ENCODE results near the gene SYT8.

Gene SYT8

DNA sequence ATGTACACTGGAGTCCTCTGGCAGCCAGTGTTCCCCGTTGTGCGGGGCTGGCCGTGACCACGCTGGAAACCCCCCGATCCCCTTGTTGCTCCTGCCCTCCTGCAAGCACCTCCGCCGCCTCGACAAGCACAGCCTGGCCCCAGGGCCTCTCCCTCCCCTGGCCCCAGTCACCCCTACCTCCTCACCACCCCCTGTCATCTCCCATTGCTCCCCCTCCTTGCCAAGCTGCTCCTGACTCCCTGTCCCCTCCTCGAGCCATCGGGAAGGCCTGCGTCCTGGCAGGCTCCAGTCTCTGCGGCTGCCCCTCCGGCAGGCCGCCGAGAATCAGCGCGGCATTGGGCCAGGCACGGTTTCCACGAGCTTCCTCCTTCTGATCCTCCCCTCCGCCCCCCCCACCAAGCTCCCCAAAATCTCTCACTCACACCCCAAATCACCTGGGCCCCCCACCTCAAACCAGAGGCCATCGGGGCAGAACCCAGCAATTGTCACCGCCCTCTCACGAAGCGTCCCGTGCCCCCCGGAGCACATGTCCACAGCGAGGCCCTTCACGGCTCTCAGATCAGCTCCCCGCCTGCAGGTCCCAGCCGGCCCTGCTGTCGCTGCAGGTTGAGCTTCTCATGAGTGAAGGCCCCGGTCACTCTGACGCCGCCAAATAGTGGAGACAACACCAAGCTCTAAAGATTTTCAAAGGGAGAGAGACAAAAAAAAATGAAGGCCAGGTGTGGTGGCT is 12.4 kb downstream of the SYT8 start:
- DNase-seq, result no peak

- DNase-seq, result no peak
Observed at GRCh38 chr11:1847926-1848639, 13.3 kb downstream of the SYT8 start.

DNA sequence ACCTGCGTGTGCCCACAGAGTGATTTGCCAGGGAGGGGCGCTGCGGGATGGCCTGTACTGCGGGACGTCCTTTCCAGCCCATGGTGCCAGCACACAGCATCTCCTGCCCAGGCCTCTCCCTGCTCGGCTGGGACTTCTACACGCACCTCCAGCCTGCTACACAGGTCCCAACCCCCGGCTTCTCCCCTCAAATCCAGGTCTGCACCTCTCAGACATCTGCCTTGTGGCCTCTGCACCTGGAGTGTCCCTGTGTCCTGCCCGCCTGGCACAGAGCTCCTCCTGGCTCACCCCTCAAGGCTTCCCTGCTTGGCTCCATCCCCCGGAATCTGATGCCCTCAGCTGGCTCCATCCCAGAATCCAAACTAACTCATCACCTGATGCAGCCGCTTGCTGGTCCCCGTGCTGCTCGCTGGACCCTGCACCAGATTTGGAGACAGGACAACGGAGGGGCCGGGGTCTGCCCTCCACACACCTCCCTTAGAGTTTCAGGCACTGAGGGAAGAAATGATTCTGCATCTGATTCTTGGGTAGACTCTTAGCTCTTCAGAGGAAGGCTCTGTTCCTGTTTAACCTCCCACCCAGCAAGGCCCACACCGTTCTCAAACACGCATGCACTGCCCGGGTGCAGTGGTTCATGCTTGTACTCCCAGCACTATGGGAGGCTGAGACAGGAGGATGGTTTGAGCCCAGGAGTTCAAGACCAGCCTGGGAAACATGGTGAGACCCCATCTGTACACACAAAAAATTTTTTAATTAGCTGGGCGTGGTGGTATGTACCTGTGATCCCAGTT is 14.0 kb downstream of the SYT8 start:
- no peak for DNase-seq

DNA sequence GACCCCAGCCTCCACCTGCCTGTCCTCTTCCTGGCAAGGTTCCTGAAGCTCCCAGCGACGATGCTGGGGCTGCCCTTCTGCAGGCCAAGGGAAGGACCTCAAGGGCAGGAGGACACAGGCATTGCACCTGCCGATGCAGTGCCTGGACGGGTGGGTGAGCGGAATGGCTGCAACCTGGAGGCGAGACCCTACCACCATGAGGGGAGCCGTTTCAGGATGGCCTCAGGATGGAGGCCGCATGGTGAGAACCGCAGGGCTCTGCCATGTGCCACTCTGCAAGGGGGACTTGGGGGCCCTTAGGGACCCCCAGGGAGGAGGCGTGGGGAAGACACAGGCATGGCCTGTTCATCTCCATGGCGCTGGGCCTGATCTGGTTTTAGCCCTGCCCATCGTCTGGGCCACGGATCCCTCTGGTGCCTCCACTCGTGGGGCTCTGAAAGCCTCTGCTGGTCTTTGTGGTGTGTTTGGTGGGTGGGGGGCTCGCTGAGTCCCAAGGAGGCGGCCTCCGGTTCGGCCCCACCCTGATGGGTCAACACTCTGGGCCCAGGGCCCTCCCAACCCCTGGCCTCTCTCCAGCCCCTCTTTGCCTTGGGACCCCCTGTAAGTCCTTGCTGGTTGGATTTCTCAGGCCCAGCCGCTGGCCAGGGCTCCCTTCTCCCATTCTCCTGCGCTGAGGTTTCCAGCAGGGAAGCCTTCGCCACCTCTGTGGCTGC is 16.8 kb downstream of the SYT8 start:
- no peak for DNase-seq

GRCh38 chr11:1852271-1852876 is 17.6 kb downstream of the SYT8 start:
- no peak for DNase-seq

DNA sequence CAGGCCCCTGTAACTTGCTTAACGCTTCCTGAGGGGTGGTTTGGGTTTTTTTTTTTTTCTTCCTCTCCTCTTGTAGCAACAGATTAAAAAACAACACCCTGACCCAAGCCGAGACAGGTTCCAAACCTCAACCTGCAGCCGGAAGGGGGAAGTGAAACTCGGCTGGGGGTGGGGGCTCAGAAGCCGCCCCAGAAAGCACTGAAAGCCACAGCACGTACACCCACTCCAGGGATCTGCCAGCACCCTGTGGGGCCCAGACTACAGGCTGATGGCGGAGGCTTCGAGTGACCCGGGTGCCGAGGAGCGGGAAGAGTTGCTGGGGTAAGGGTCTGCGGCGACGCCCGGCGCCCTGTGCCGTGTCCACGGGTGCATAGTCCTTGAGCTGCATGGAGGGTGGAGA is 18.1 kb downstream of the SYT8 start, which contains the start of gene LSP1:
TSS of gene LSP1 (plus strand) at position 208 of the 400 bp plus-strand sequence. CDS start at position 269, 61 bp downstream.
- DNase-seq, result no peak

GRCh38 chr11:1853376-1854131 is 18.8 kb downstream of the SYT8 start:
- no peak for DNase-seq

- no peak for DNase-seq
Observed at GRCh38 chr11:1854132-1854948, 19.6 kb downstream of the SYT8 start.

- no peak for DNase-seq
Observed at GRCh38 chr11:1854949-1855885, 20.4 kb downstream of the SYT8 start.

GRCh38 chr11:1855886-1856265 is 21.1 kb downstream of the SYT8 start:
- no peak for DNase-seq

DNA sequence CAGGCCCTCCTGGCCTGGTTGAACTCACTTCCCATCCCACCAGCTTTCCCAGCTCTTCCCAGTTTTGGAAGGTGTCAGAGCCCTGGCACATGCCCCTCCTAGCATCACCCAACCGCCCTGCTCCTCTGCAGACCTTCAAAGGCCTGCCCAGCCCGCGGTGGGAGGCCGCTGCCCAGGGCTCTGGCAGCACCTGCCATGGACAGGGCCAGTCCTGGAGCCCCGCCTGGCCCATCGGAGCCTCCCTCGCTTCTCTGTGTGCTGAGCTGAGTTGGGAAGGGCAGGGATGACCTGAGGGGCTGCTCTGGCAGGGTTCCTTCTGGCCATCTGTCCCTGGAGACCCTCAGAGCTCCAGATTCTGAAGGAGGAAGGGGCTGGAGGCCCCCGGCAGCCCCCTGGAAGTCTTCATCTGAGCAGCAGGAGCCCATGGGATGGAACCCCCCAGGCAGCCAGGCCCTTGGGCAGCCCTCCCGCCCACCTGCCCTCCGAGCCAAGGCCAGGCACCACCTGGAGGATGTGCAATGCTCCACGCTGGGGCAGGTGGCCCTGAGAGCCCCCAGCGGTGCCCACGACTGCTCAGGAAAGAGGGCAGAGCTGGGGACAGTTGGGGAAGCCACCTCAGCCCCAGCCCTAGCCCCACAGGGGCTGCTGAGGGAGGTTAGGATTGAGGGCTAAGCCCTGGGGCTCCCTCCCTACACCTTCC is 21.7 kb downstream of the SYT8 start:
- no peak for DNase-seq

- no peak for DNase-seq
Observed at GRCh38 chr11:1857064-1857463, 22.3 kb downstream of the SYT8 start.

- no peak for DNase-seq
Observed at GRCh38 chr11:1858154-1858553, 23.4 kb downstream of the SYT8 start.

- DNase-seq, result no peak
Observed at GRCh38 chr11:1858576-1858975, 23.8 kb downstream of the SYT8 start.

DNA sequence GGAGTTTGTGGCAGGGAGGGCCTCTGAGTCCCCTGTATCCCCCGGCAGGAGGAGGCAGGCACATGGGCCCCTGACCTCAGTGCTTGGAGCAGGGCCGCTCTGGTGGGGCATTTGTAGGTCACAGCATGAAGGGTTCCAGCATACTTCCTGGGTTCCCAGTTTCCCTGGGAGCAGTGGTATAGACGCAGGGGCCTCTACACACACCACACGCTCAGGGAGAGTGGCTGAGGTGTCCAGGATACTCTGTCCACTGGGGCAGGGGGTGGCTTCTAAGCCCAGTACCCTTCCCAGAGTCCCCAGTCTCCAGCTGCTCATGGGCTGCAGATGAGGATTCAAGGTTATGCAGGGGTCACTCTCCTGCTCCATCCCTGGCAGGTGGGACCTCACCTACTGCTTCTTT is 24.2 kb downstream of the SYT8 start:
- no peak for DNase-seq

DNA sequence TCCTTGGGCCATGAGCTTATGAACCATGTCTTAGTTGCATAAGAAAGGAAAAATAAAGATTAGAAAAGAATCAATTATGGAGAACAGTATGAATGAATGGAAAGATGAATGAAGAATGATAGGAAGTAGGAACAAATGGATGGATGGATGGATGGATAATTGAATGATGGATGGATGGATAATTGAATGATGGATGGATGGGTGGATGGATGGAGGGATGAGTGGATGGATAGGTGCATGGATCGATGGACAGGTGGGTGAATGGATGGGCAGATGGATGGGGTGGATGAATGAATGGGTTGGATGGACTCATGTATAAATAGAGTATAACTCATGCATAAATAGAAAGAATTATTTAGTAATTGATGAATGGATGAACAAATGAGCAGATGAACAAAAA is 25.3 kb downstream of the SYT8 start:
- DNase-seq, result no peak

DNA sequence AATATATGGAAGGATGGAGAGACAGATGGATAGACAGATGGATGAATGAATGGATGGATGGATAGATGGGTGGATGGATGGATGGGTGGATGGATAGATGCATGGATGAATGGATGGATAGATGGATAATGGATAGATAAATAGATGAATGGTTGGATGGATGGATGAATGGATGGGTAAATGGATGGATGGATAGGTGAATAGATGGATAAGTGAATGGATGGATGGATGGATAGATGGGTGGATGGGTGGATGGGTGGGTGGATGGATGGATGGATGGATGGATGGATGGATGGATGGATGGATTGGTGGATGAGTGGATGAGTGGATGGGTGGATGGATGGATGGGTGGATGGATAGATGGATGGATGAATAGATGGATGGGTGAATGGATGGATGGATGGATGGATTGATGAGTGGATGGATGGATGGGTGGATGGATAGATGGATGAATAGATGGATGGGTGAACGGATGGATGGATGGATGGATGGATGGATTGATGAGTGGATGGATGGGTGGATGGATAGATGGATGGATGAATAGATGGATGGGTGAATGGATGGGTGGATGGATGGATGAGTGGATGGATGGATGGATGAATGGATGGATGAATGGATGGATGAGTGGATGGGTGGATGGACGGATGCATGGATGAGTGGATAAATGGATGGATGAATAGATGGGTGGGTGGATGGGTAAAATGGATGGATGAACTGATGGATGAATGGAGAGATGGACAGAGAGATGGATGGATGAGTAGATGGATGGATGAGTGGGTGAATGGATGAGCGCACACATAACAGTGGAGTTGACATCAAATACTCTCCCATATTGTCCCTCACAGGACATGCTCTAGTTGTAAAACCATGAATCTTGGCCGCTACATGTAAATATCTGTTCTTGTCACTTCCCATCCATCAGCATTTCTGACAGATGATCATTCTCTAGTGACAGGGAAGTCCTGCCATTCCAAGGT is 26.9 kb downstream of the SYT8 start:
- no peak for DNase-seq
